Endothelial cell of umbilical vein (primary cell): ENCODE measurements around the gene UBE3B. TPM values are rescaled to one million over a fixed set of nuclear protein-coding genes. Genes with fewer than 3 reads are reported as not detected.

Experiments used
- BruUV-seq: library from RNA; stranded (reverse); fragments of 400-500 nt; replicated peaks from 2 replicates; lab custom pipeline; 2021; lab: Mats Ljungman, UMichigan
- CTCF ChIA-PET: fragments of 300-600, 350-600 bp; sonication (Branson Sonifier 250); formaldehyde crosslinking; loops from one replicate; lab custom pipeline; 2021; ENCODE audit warnings: antibody characterized with exemption, inconsistent platforms; lab: Charles Lee
- POLR2A ChIA-PET: fragments of 300-600, 350-600 bp; sonication (Branson Sonifier 250); formaldehyde crosslinking; loops from one replicate; lab custom pipeline; 2021; ENCODE audit warnings: antibody characterized with exemption, inconsistent platforms; lab: Charles Lee
- DNase-seq: peaks from one replicate; pipeline ENCODE4 v3.0.0-alpha.2; 2011; ENCODE audit warnings: low read depth, low spot score
- FAIRE-seq: peaks from 2 replicates; lab custom pipeline; 2011; peaks lifted over from hg19 to GRCh38; lab: Jason Lieb, UNC
- H2AFZ ChIP-seq: 2 replicates; pipeline ENCODE4 v1.6.0; 2012; ENCODE audit warnings: low read depth, low read length, control low read depth, inconsistent platforms
- H3K27ac ChIP-seq: 2 replicates; pipeline ENCODE4 v1.5.1; 2011; ENCODE audit warnings: low read depth, mild to moderate bottlenecking, control low read depth, low read length, moderate library complexity; ENCODE audit not compliant: insufficient read depth
- H3K27me3 ChIP-seq, 2 experiments: 2 replicates each; pipeline versions ENCODE4 v1.6.0 to v1.6.1; 2011; ENCODE audit warnings: low read length in 2 of 2, mixed read lengths in 1 of 2; ENCODE audit not compliant: control insufficient read depth in 2 of 2, insufficient read depth in 2 of 2
- H3K36me3 ChIP-seq, 2 experiments: 2 replicates in 1 of 2; 3 replicates in 1 of 2; pipeline ENCODE4 v1.5.1; 2011; ENCODE audit warnings: low read length in 2 of 2, mild to moderate bottlenecking in 1 of 2, moderate library complexity in 1 of 2; ENCODE audit not compliant: control insufficient read depth in 2 of 2, insufficient read depth in 2 of 2; ENCODE audit errors: extremely low read depth in 1 of 2
- H3K4me1 ChIP-seq: 3 replicates; pipeline ENCODE4 v1.5.1; 2011; ENCODE audit warnings: mild to moderate bottlenecking, low read length; ENCODE audit not compliant: control insufficient read depth, insufficient read depth; ENCODE audit errors: extremely low read depth
- H3K4me2 ChIP-seq: 2 replicates; pipeline ENCODE4 v1.6.1; 2011; ENCODE audit warnings: low read length, control low read depth, mixed read lengths; ENCODE audit not compliant: insufficient read depth
- H3K4me3 ChIP-seq, 3 experiments: fragments of 200-600 bp in 1 of 3; sonication (generic), shearing (Covaris generic) in 1 of 3; replicated peaks in 1 of 3; 2 replicates each; pipeline ENCODE4 v1.5.1; 2011 to 2016; ENCODE audit warnings: control low read depth in 3 of 3, low read length in 3 of 3, mild to moderate bottlenecking in 2 of 3, inconsistent platforms in 1 of 3, low read depth in 1 of 3, moderate library complexity in 1 of 3; ENCODE audit not compliant: insufficient read depth in 1 of 3
- H3K79me2 ChIP-seq: 2 replicates; pipeline ENCODE4 v1.6.0; 2012; ENCODE audit warnings: low read length, inconsistent platforms; ENCODE audit not compliant: control insufficient read depth, insufficient read depth
- H3K9ac ChIP-seq: replicated peaks from 2 replicates; pipeline ENCODE3; 2011; ENCODE audit warnings: low read length, control low read depth; ENCODE audit not compliant: insufficient read depth; ENCODE audit errors: extremely low read depth
- H3K9me1 ChIP-seq: replicated peaks from 3 replicates; pipeline ENCODE4 v1.6.0; 2011; ENCODE audit warnings: mild to moderate bottlenecking, low read length; ENCODE audit not compliant: control insufficient read depth, insufficient read depth; ENCODE audit errors: extremely low read depth
- H3K9me3 ChIP-seq: replicated peaks from 2 replicates; pipeline ENCODE4 v1.5.1; 2012; ENCODE audit warnings: low read length, inconsistent platforms; ENCODE audit not compliant: control insufficient read depth, insufficient read depth
- H4K20me1 ChIP-seq: replicated peaks from 2 replicates; pipeline ENCODE3; 2011; ENCODE audit warnings: mild to moderate bottlenecking, low read length; ENCODE audit not compliant: control insufficient read depth, insufficient read depth; ENCODE audit errors: extremely low read depth
- CTCF ChIP-seq, 2 donors: IDR thresholded peaks; 1 replicate in 1 of 2; 2 replicates in 1 of 2; pipeline ENCODE4 v1.5.1; 2011; ENCODE audit warnings: low read length in 2 of 2, mild to moderate bottlenecking in 2 of 2, moderate library complexity in 2 of 2, control low read depth in 1 of 2, inconsistent platforms in 1 of 2, low read depth in 1 of 2; ENCODE audit not compliant: insufficient read depth in 1 of 2; ENCODE audit errors: extremely low read depth in 1 of 2
- EZH2 ChIP-seq: IDR thresholded peaks from 2 replicates; pipeline ENCODE4 v1.6.1; 2012; ENCODE audit warnings: borderline replicate concordance, low read depth, mild to moderate bottlenecking, moderate library complexity, low read length, inconsistent platforms; ENCODE audit not compliant: severe bottlenecking
- FOS ChIP-seq: IDR thresholded peaks from 2 replicates; pipeline ENCODE4 v1.6.1; 2011; ENCODE audit warnings: mild to moderate bottlenecking, low read length, moderate library complexity, borderline replicate concordance; ENCODE audit not compliant: insufficient read depth
- GATA2 ChIP-seq: IDR thresholded peaks from 2 replicates; pipeline ENCODE4 v1.7.0; 2011; ENCODE audit warnings: low read depth, mild to moderate bottlenecking, moderate library complexity, mixed read lengths, low read length; ENCODE audit not compliant: insufficient read length, insufficient read depth
- JUN ChIP-seq: IDR thresholded peaks from 2 replicates; pipeline ENCODE4 v1.6.1; 2011; ENCODE audit warnings: borderline replicate concordance, low read depth; ENCODE audit not compliant: insufficient read length, insufficient read depth
- MAX ChIP-seq: IDR thresholded peaks from 2 replicates; pipeline ENCODE4 v1.6.1; 2011; ENCODE audit not compliant: insufficient read depth, insufficient read length
- MYC ChIP-seq: IDR thresholded peaks from one replicate; pipeline ENCODE4 v1.6.1; 2011; ENCODE audit warnings: mild to moderate bottlenecking, low read depth, low read length
- POLR2A ChIP-seq: IDR thresholded peaks from 2 replicates; pipeline ENCODE4 v1.6.1; 2012; ENCODE audit warnings: low read depth, mild to moderate bottlenecking, control low read depth, low read length
- POLR2AphosphoS5 ChIP-seq: IDR thresholded peaks from 2 replicates; pipeline ENCODE4 v1.6.1; 2012; ENCODE audit warnings: low read depth, mild to moderate bottlenecking, control low read depth, low read length, moderate library complexity; ENCODE audit not compliant: insufficient read depth
- dilution Hi-C: fragments of 300-500 bp; cut with MboI; formaldehyde crosslinking; loops from one replicate; pipeline ENCODE4 v1.15.0; 2019; ENCODE audit warnings: low sequenced_read_pairs; ENCODE audit not compliant: extremely low pct_ligation_motif_present
- intact Hi-C: fragments of 100-400 bp; cut with micrococcal nuclease; formaldehyde crosslinking; loops from one replicate; pipeline ENCODE4 v1.10.0; 2022
- polyA plus RNA-seq, 4 experiments: library from polyadenylated mRNA; depleted of rRNA in 3 of 4; stranded (reverse) in 3 of 4; unstranded in 1 of 4; fragments of >200 nt; gene quantifications; 2 replicates each; pipeline versions ENCODE4 v1.2.1 to v1.2.3, GENCODE V29; 2011 to 2012; ENCODE audit warnings: missing spikeins in 1 of 4
- total RNA-seq: library from RNA; stranded (reverse); gene quantifications from 2 replicates; pipeline ENCODE4 v1.2.3, GENCODE V29; 2021

The UBE3B gene
- total and polyA plus RNA-seq, 2 donors (not counting 3 experiments of a cell fraction or from before 2014, with no cell fraction given), result 24.9 to 40.8 TPM

- H3K79me2 ChIP-seq, result no peaks in the 10 kb centered on the region
- no peaks in the 10 kb centered on the region for H3K9me3 ChIP-seq
- no peak overlapping the region for H3K4me2 ChIP-seq
- no peak overlapping the region for H3K27ac ChIP-seq
- H3K36me3 ChIP-seq, result peaks cover 10 to 43% of the 10 kb centered on the region in 2 experiments
- FAIRE-seq (no peak), DNase-seq (no peak)
- dilution Hi-C loops, result no loop called here
- no peak overlapping the region for H2AFZ ChIP-seq
- ChIA-PET CTCF (interaction anchor here (1.5 kb wide), 1 partner anchor 74 kb away, joined by 3 read pairs; no protein-coding TSS in a partner anchor), POLR2A (no interaction called here)
- no peaks in the 10 kb centered on the region for H4K20me1 ChIP-seq
- TF ChIP-seq EZH2 (no peak), FOS (no peak), JUN (no peak), MYC (no peak), POLR2AphosphoS5 (no peak), MAX (no peak), POLR2A (no peak), GATA2 (no peak), CTCF (IDR thresholded peaks at IDR 0.05; ENCODE audit: extremely low read depth in 1 of 2, insufficient read depth in 1 of 2, low read depth in 1 of 2, low read length in 2 of 2) (no peak)
- H3K4me3 ChIP-seq, result no peak overlapping the region
- H3K27me3 ChIP-seq, result no peaks in the 10 kb centered on the region
- no peak overlapping the region for H3K9ac ChIP-seq
- no TSS peak for BruUV-seq
- H3K4me1 ChIP-seq, result no peaks in the 10 kb centered on the region
- intact Hi-C loops, result no loop called here
- no peaks in the 10 kb centered on the region for H3K9me1 ChIP-seq
These were observed 24.9 kb downstream of the UBE3B start for GRCh38 chr12:109502332-109502731.
